ENCODE measurements around the gene GLCCI1. TPM values are rescaled to one million over a fixed set of nuclear protein-coding genes. Genes with fewer than 3 reads are reported as not detected.
"Not testable (repeated sequence)": the region's sequence is repeated elsewhere in the genome, so short reads cannot be mapped to it uniquely, and the experiment has no call there.

Gene GLCCI1
- total RNA-seq, 4 donors from 2014 or later = 1.5 to 9.9 (median 5.6) TPM

- intact Hi-C loops (cut with DNase I) = no loop called here
- no peaks in the 10 kb centered on the region for H3K9me3 ChIP-seq
- no peaks in the 10 kb centered on the region for H3K27me3 ChIP-seq
- DNase-seq = no peak
- H3K4me3 ChIP-seq = no peak overlapping the region
- no peak for TF ChIP-seq POLR2A (IDR thresholded peaks at IDR 0.05)
- no peak for TF ChIP-seq CTCF (IDR thresholded peaks at IDR 0.05)
- no peak overlapping the region for H3K27ac ChIP-seq
- H3K4me1 ChIP-seq = no peaks in the 10 kb centered on the region
- WGBS, 2 donors = 86 to 100% methylated on average over 2 to 3 of the region's 3 CpGs
- peaks cover 0 to 16% (median 0%) of the 10 kb centered on the region in 3 donors for H3K36me3 ChIP-seq
Measured at GRCh38 chr7:8085420-8085819, 116.8 kb downstream of the GLCCI1 start.

- no peak overlapping the region for H3K27ac ChIP-seq
- intact Hi-C loops (cut with DNase I) = no loop called here
- 92 to 95% methylated on average over 5 to 6 of the region's 6 CpGs for WGBS, 2 donors
- DNase-seq = no peak
- no peak for TF ChIP-seq CTCF (IDR thresholded peaks at IDR 0.05)
- TF ChIP-seq POLR2A (IDR thresholded peaks at IDR 0.05) = no peak
- peaks cover 0 to 16% (median 0%) of the 10 kb centered on the region in 3 donors for H3K36me3 ChIP-seq
- H3K9me3 ChIP-seq = no peaks in the 10 kb centered on the region
- no peaks in the 10 kb centered on the region for H3K4me1 ChIP-seq
- no peak overlapping the region for H3K4me3 ChIP-seq
- H3K27me3 ChIP-seq = no peaks in the 10 kb centered on the region
Measured at GRCh38 chr7:8086239-8086638, 117.6 kb downstream of the GLCCI1 start.

GRCh38 chr7:8089036-8089780, 120.6 kb downstream of the GLCCI1 start:
- DNase-seq = no peak
- Histone ChIP-seq H3K36me3 (peaks cover 0 to 16% (median 0%) of the 10 kb centered on the region in 3 donors), H3K9me3 (no peaks in the 10 kb centered on the region), H3K27me3 (no peaks in the 10 kb centered on the region), H3K27ac (no peak overlapping the region), H3K4me1 (no peaks in the 10 kb centered on the region), H3K4me3 (no peak overlapping the region)
- WGBS, 2 donors = 88 to 91% methylated on average over 6 of the region's 6 CpGs
- intact Hi-C loops (cut with DNase I) = no loop called here
- TF ChIP-seq CTCF (IDR thresholded peaks at IDR 0.05) (no peak), POLR2A (IDR thresholded peaks at IDR 0.05) (no peak)

- no peak overlapping the region for H3K27ac ChIP-seq
- DNase-seq = no peak
- no peaks in the 10 kb centered on the region for H3K4me1 ChIP-seq
- H3K4me3 ChIP-seq = no peak overlapping the region
- H3K9me3 ChIP-seq = no peaks in the 10 kb centered on the region
- WGBS, 2 donors = 40 to 55% methylated on average over 2 of the region's 2 CpGs
- intact Hi-C loops (cut with DNase I) = no loop called here
- H3K27me3 ChIP-seq = no peaks in the 10 kb centered on the region
- H3K36me3 ChIP-seq = peaks cover 0 to 1% (median 0%) of the 10 kb centered on the region in 3 donors
- no peak for TF ChIP-seq CTCF (IDR thresholded peaks at IDR 0.05)
- TF ChIP-seq POLR2A (IDR thresholded peaks at IDR 0.05) = no peak
Measured at GRCh38 chr7:8092140-8092539, 123.5 kb downstream of the GLCCI1 start.

- Histone ChIP-seq H3K9me3 (no peaks in the 10 kb centered on the region), H3K36me3 (no peaks in the 10 kb centered on the region), H3K27me3 (no peaks in the 10 kb centered on the region), H3K4me3 (no peak overlapping the region), H3K27ac (no peak overlapping the region), H3K4me1 (no peaks in the 10 kb centered on the region)
- intact Hi-C loops (cut with DNase I) = no loop called here
- WGBS, 2 donors = 81 to 89% methylated on average over 8 of the region's 8 CpGs
- no peak for DNase-seq
- TF ChIP-seq POLR2A (IDR thresholded peaks at IDR 0.05) (no peak), CTCF (IDR thresholded peaks at IDR 0.05) (no peak)
Measured at GRCh38 chr7:8094164-8095140, 125.9 kb downstream of the GLCCI1 start.

- H3K36me3 ChIP-seq; H3K27ac ChIP-seq; H3K9me3 ChIP-seq; DNase-seq; H3K4me3 ChIP-seq; H3K27me3 ChIP-seq; H3K4me1 ChIP-seq; intact Hi-C loops (cut with DNase I): not testable (repeated sequence)
- WGBS, 2 donors = 80 to 84% methylated on average over 4 of the region's 4 CpGs
Measured at GRCh38 chr7:8101292-8101691, 132.7 kb downstream of the GLCCI1 start.

All from esophagus squamous epithelium (tissue), 5 donors.